H54 (cell line): ENCODE results near the gene ARVCF.
"Not testable (repeated sequence)": the region's sequence is repeated elsewhere in the genome, so short reads cannot be mapped to it uniquely, and the experiment has no call there.

Experiments
- DNase-seq: peaks from one replicate; pipeline ENCODE4 v3.0.0; 2011; ENCODE audit warnings: low spot score, mixed read lengths; ENCODE audit not compliant: insufficient read length
- FAIRE-seq: peaks from 3 replicates; lab custom pipeline; 2011; peaks lifted over from hg19 to GRCh38; lab: Jason Lieb, UNC
- POLR2A ChIP-seq: IDR thresholded peaks from 2 replicates; pipeline ENCODE4 v1.6.1; 2011; ENCODE audit warnings: low read depth, mild to moderate bottlenecking, low read length

The ARVCF gene

GRCh38 chr22:19933341-19934241 lies 83.0 kb downstream of the ARVCF start:
- DNase-seq (no peak), FAIRE-seq (no peak)
- TF ChIP-seq POLR2A = no peak

GRCh38 chr22:19932367-19933206 lies 84.0 kb downstream of the ARVCF start:
- FAIRE-seq (no peak), DNase-seq (no peak)
- TF ChIP-seq POLR2A = no peak

GRCh38 chr22:19931514-19931913 lies 85.1 kb downstream of the ARVCF start:
- DNase-seq = no peak
- TF ChIP-seq POLR2A = no peak
- FAIRE-seq = no peak

DNA sequence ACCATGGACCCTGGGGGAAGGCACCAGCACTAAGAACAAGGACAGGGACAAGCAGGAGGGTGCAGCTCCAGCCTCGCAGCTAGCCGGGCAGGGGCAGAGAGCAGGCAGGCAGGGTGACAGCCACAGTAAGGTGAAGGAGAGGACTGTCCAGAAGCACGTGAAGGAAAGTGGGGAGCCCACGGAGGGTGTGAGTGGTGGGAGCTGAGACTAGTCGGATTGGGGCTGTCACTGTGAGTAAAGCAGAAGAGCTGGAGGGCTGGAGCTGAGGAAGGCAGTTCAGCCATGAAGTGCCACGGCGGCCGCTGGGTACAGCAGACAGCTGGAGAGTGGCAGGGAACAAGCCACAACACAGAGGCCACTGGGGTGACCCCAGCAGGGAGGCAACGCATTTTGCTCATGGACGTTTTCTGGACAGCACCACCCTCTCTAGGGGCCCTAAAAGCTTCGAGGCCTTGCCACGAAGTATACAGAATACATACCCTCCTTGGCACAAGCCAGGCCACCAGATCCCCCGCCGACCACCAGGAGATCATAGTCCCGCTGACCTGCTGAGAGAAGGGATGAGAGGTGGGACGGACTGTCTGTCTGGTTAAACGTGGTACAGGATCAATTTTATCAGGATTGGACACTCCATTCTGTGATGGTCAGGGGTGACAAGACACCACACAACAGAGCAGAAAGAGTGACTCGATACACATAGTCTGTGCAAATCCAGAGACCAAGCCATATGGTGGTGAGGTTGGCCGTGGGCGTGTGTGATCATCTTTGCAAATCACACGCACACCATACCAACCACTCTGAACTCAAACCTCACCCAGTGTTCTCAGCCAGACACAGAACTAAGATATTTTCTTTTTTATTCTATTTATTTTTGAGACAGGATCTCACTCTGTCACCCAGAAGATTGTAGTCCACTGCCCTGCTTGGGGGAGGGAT lies 85.8 kb downstream of the ARVCF start:
- DNase-seq (no peak), FAIRE-seq (no peak)
- TF ChIP-seq POLR2A = no peak

GRCh38 chr22:19929586-19930550 lies 86.8 kb downstream of the ARVCF start:
- DNase-seq (no peak), FAIRE-seq (no peak)
- no peak for TF ChIP-seq POLR2A

GRCh38 chr22:19928207-19928606 lies 88.4 kb downstream of the ARVCF start:
- TF ChIP-seq POLR2A = no peak
- FAIRE-seq (no peak), DNase-seq (no peak)

DNA sequence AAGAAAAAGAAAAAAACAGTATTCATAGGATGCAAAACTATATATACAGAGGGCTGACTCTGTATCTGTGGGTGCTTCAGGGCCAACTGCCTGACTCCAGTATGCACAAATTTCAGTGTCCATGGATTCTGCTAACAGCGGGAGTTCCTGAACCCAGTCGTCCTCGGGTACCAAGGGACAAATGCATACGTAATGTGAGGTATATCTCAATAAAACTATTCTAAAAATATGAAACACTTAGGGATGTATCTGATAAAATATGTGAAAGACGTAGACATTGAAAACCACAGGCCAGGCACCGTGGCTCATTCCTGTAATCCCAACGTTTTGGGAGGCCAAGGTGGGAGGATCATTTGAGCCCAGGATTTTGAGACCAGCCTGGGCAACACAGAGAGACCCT lies 88.9 kb downstream of the ARVCF start:
- TF ChIP-seq POLR2A = no peak
- DNase-seq (no peak), FAIRE-seq (no peak)

- DNase-seq, FAIRE-seq: not testable (repeated sequence)
Measured at GRCh38 chr22:19926028-19926427, 90.6 kb downstream of the ARVCF start.

- FAIRE-seq (no peak), DNase-seq (no peak)
- TF ChIP-seq POLR2A = no peak
Measured at GRCh38 chr22:19923914-19924513, 92.6 kb downstream of the ARVCF start.

DNA sequence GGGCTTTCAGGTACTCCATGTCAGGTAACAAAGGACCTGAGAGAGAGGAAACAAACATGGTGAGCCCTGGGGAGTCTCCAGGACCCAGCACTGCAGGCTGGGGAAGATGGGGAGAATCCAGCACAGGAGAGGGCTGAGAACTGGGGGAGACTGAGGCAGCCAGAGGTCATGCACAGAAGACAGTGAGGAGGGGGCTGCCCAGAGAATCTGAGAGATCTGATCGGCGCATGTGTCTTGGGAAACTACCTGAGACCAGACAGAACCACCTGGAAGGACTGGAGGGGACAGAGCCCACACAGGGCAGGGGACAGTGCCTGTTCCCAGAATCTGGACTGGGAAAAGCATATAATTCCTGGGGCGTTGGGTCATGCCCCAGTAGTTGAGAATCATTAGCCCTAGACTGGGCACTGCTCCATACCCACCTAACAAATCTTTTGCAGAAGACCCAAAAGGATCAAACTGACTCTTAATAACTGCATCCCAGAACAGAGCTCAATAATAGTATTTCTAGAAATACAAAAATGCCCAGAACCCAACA lies 95.0 kb downstream of the ARVCF start:
- no peak for DNase-seq
- FAIRE-seq = no peak
- TF ChIP-seq POLR2A = no peak
